Astrocyte (in vitro differentiated cells and primary cell): Measurements from ENCODE around the gene PDK2. TPM values are rescaled to one million over a fixed set of nuclear protein-coding genes. Genes with fewer than 3 reads are reported as not detected.

Source experiments
- DNase-seq: peaks from one replicate; pipeline ENCODE4 v3.0.0-alpha.2; 2010; ENCODE audit warnings: low read depth
- FAIRE-seq: peaks from 2 replicates; lab custom pipeline; 2011; peaks lifted over from hg19 to GRCh38; lab: Jason Lieb, UNC
- H2AFZ ChIP-seq: 2 replicates; pipeline ENCODE4 v1.6.0; 2012; ENCODE audit warnings: low read depth, low read length, inconsistent platforms
- H3K27ac ChIP-seq: 2 replicates; pipeline ENCODE4 v1.5.1; 2011; ENCODE audit warnings: low read depth, low read length, inconsistent platforms
- H3K27me3 ChIP-seq: 2 replicates; pipeline ENCODE4 v1.6.0; 2011; ENCODE audit warnings: low read length, inconsistent platforms; ENCODE audit not compliant: insufficient read depth
- H3K36me3 ChIP-seq: 2 replicates; pipeline ENCODE4 v1.5.1; 2011; ENCODE audit warnings: low read length, inconsistent platforms; ENCODE audit not compliant: insufficient read depth
- H3K4me1 ChIP-seq: 2 replicates; pipeline ENCODE4 v1.5.1; 2011; ENCODE audit warnings: low read length, inconsistent platforms; ENCODE audit not compliant: insufficient read depth
- H3K4me2 ChIP-seq: 2 replicates; pipeline ENCODE4 v1.6.0; 2012; ENCODE audit warnings: low read length, inconsistent platforms
- H3K4me3 ChIP-seq: 2 replicates; pipeline ENCODE4 v1.5.1; 2011; ENCODE audit warnings: low read depth, mild to moderate bottlenecking, low read length, inconsistent platforms; ENCODE audit not compliant: insufficient read depth
- H3K79me2 ChIP-seq: 2 replicates; pipeline ENCODE4 v1.6.0; 2012; ENCODE audit warnings: mild to moderate bottlenecking, low read length, inconsistent platforms; ENCODE audit not compliant: insufficient read depth
- H3K9ac ChIP-seq: 2 replicates; pipeline ENCODE4 v1.6.0; 2012; ENCODE audit warnings: mild to moderate bottlenecking, low read length, inconsistent platforms
- H3K9me3 ChIP-seq: 2 replicates; pipeline ENCODE4 v1.5.1; 2012; ENCODE audit warnings: low read depth, mild to moderate bottlenecking, low read length, inconsistent platforms; ENCODE audit not compliant: insufficient read depth
- H4K20me1 ChIP-seq: 2 replicates; pipeline ENCODE4 v1.6.0; 2012; ENCODE audit warnings: low read length, inconsistent platforms; ENCODE audit not compliant: insufficient read depth
- H3K27ac Mint-ChIP-seq: one replicate; pipeline ENCODE4 v1.8.0; 2021; ENCODE audit warnings: mild to moderate bottlenecking, mixed read lengths; ENCODE audit not compliant: unreplicated experiment
- H3K27me3 Mint-ChIP-seq: one replicate; pipeline ENCODE4 v1.8.0; 2021; ENCODE audit warnings: low read depth, mixed read lengths; ENCODE audit not compliant: unreplicated experiment
- H3K36me3 Mint-ChIP-seq: one replicate; pipeline ENCODE4 v1.8.0; 2021; ENCODE audit warnings: low read depth, mixed read lengths; ENCODE audit not compliant: unreplicated experiment
- H3K4me1 Mint-ChIP-seq: one replicate; pipeline ENCODE4 v1.8.0; 2021; ENCODE audit warnings: low read depth, mixed read lengths; ENCODE audit not compliant: unreplicated experiment
- H3K4me3 Mint-ChIP-seq: one replicate; pipeline ENCODE4 v1.8.0; 2021; ENCODE audit warnings: mild to moderate bottlenecking, moderate library complexity, mixed read lengths; ENCODE audit not compliant: unreplicated experiment
- H3K9me3 Mint-ChIP-seq: one replicate; pipeline ENCODE4 v1.8.0; 2021; ENCODE audit warnings: mild to moderate bottlenecking, mixed read lengths; ENCODE audit not compliant: unreplicated experiment
- CTCF ChIP-seq: IDR thresholded peaks from 2 replicates; pipeline ENCODE4 v1.5.1; 2011; ENCODE audit warnings: low read depth, mild to moderate bottlenecking, inconsistent platforms, low read length, moderate library complexity; ENCODE audit not compliant: insufficient read depth
- EZH2 ChIP-seq: IDR thresholded peaks from 2 replicates; pipeline ENCODE4 v1.6.1; 2012; ENCODE audit warnings: mild to moderate bottlenecking, low read length, inconsistent platforms; ENCODE audit not compliant: insufficient read depth
- total RNA-seq: library from RNA; stranded (reverse); gene quantifications from 2 replicates; pipeline ENCODE4 v1.2.1, GENCODE V29; 2021

Gene PDK2
- total RNA-seq, 1 donor from 2014 or later = 25.8 TPM

GRCh38 chr17:50120475-50121253, 25.5 kb downstream of the PDK2 start:
- no peak overlapping the region for H3K27ac Mint-ChIP-seq
- no peak overlapping the region for H3K4me2 ChIP-seq
- peaks cover 7% of the 10 kb centered on the region for H3K4me1 Mint-ChIP-seq
- peaks cover 45% of the 10 kb centered on the region for H3K27me3 Mint-ChIP-seq
- H3K4me1 ChIP-seq = peaks cover 7% of the 10 kb centered on the region
- H3K36me3 Mint-ChIP-seq = peaks cover 7% of the 10 kb centered on the region
- H3K27me3 ChIP-seq = no peaks in the 10 kb centered on the region
- no peaks in the 10 kb centered on the region for H4K20me1 ChIP-seq
- DNase-seq (no peak), FAIRE-seq (no peak)
- H3K79me2 ChIP-seq = no peaks in the 10 kb centered on the region
- no peak overlapping the region for H2AFZ ChIP-seq
- peaks cover 2% of the 10 kb centered on the region for H3K9me3 Mint-ChIP-seq
- H3K9me3 ChIP-seq = no peaks in the 10 kb centered on the region
- H3K27ac ChIP-seq = no peak overlapping the region
- H3K4me3 Mint-ChIP-seq = no peak overlapping the region
- no peak overlapping the region for H3K9ac ChIP-seq
- H3K4me3 ChIP-seq = no peak overlapping the region
- no peak for TF ChIP-seq EZH2
- no peak for TF ChIP-seq CTCF
- H3K36me3 ChIP-seq = no peaks in the 10 kb centered on the region

- Histone ChIP-seq H3K4me2 (no peak overlapping the region), H3K36me3 (no peaks in the 10 kb centered on the region), H2AFZ (no peak overlapping the region), H3K9ac (no peak overlapping the region), H3K9me3 (no peaks in the 10 kb centered on the region), H3K27ac (no peak overlapping the region), H3K79me2 (no peaks in the 10 kb centered on the region), H3K4me1 (peaks cover 7% of the 10 kb centered on the region), H3K27me3 (no peaks in the 10 kb centered on the region), H3K4me3 (no peak overlapping the region), H4K20me1 (no peaks in the 10 kb centered on the region)
- H3K27me3 Mint-ChIP-seq = peaks cover 45% of the 10 kb centered on the region
- no peak overlapping the region for H3K4me3 Mint-ChIP-seq
- no peak for DNase-seq
- peaks cover 2% of the 10 kb centered on the region for H3K9me3 Mint-ChIP-seq
- H3K4me1 Mint-ChIP-seq = peaks cover 12% of the 10 kb centered on the region
- TF ChIP-seq EZH2 = no peak
- TF ChIP-seq CTCF = no peak
- peaks cover 7% of the 10 kb centered on the region for H3K36me3 Mint-ChIP-seq
- no peak overlapping the region for H3K27ac Mint-ChIP-seq
- FAIRE-seq = no peak
Measured at GRCh38 chr17:50122945-50123344, 27.8 kb downstream of the PDK2 start.

- no peak overlapping the region for H3K4me3 Mint-ChIP-seq
- H3K27ac Mint-ChIP-seq = no peak overlapping the region
- H3K79me2 ChIP-seq = peaks cover 5% of the 10 kb centered on the region
- H3K27me3 ChIP-seq = no peaks in the 10 kb centered on the region
- H4K20me1 ChIP-seq = peaks cover 3% of the 10 kb centered on the region
- H3K9ac ChIP-seq = peak overlapping the region; percentile 29
- peaks cover 13% of the 10 kb centered on the region for H3K4me1 ChIP-seq
- H3K36me3 Mint-ChIP-seq = peaks cover 7% of the 10 kb centered on the region
- H3K27ac ChIP-seq = no peak overlapping the region
- peaks cover 39% of the 10 kb centered on the region for H3K27me3 Mint-ChIP-seq
- H3K36me3 ChIP-seq = no peaks in the 10 kb centered on the region
- peak overlapping the region; percentile 39 for H3K4me2 ChIP-seq
- peak overlapping the region; percentile 65 for H2AFZ ChIP-seq
- no peak overlapping the region for H3K4me3 ChIP-seq
- DNase-seq (no peak), FAIRE-seq (no peak)
- H3K9me3 ChIP-seq = no peaks in the 10 kb centered on the region
- peaks cover 8% of the 10 kb centered on the region for H3K4me1 Mint-ChIP-seq
- TF ChIP-seq CTCF (no peak), EZH2 (no peak)
- peaks cover 2% of the 10 kb centered on the region for H3K9me3 Mint-ChIP-seq
Measured at GRCh38 chr17:50123649-50124349, 28.6 kb downstream of the PDK2 start.
